Mesendoderm (in vitro differentiated cells): ENCODE results near the gene GSG1L2.

ENCODE experiments used
- DNase-seq: peaks from one replicate; pipeline ENCODE4 v3.0.0; 2013
- H2AK5ac ChIP-seq: 2 replicates; pipeline ENCODE4 v1.6.1; 2013; ENCODE audit warnings: low read length, inconsistent platforms
- H2BK120ac ChIP-seq: 2 replicates; pipeline ENCODE4 v1.6.1; 2013; ENCODE audit warnings: low read depth, mild to moderate bottlenecking, low read length, moderate library complexity, mixed read lengths
- H2BK15ac ChIP-seq: replicated peaks from 2 replicates; pipeline ENCODE4 v1.6.1; 2013; ENCODE audit warnings: low read depth, mild to moderate bottlenecking, moderate library complexity
- H2BK5ac ChIP-seq: 2 replicates; pipeline ENCODE4 v1.6.1; 2013; ENCODE audit warnings: low read length, inconsistent platforms
- H3K18ac ChIP-seq: 2 replicates; pipeline ENCODE4 v1.6.1; 2013; ENCODE audit warnings: mild to moderate bottlenecking, low read length, mixed read lengths
- H3K23ac ChIP-seq: one replicate; pipeline ENCODE4 v1.6.1; 2013; ENCODE audit warnings: low read length
- H3K27ac ChIP-seq: 2 replicates; pipeline ENCODE4 v1.5.1; 2013; ENCODE audit warnings: low read depth, mild to moderate bottlenecking, inconsistent platforms, low read length, moderate library complexity
- H3K27me3 ChIP-seq: 2 replicates; pipeline ENCODE4 v1.6.1; 2013; ENCODE audit warnings: low read length, control low read depth, mild to moderate bottlenecking, inconsistent platforms; ENCODE audit not compliant: insufficient read depth, poor library complexity
- H3K36me3 ChIP-seq: 2 replicates; pipeline ENCODE4 v1.6.1; 2013; ENCODE audit warnings: low read length, inconsistent platforms; ENCODE audit not compliant: control insufficient read depth, insufficient read depth
- H3K4ac ChIP-seq: one replicate; pipeline ENCODE4 v1.6.1; 2013; ENCODE audit warnings: low read depth, mild to moderate bottlenecking, low read length, moderate library complexity
- H3K4me1 ChIP-seq: 2 replicates; pipeline ENCODE4 v1.6.1; 2013; ENCODE audit warnings: low read depth, low read length, inconsistent platforms; ENCODE audit not compliant: control insufficient read depth
- H3K4me2 ChIP-seq: 2 replicates; pipeline ENCODE4 v1.6.1; 2013; ENCODE audit warnings: low read length
- H3K4me3 ChIP-seq: 2 replicates; pipeline ENCODE4 v1.5.1; 2013; ENCODE audit warnings: mild to moderate bottlenecking, low read length
- H3K56ac ChIP-seq: one replicate; pipeline ENCODE4 v1.6.1; 2013; ENCODE audit warnings: low read length
- H3K79me1 ChIP-seq: 2 replicates; pipeline ENCODE4 v1.6.1; 2013; ENCODE audit warnings: low read length, inconsistent platforms
- H3K79me2 ChIP-seq: 2 replicates; pipeline ENCODE4 v1.6.1; 2013; ENCODE audit warnings: mild to moderate bottlenecking, low read length; ENCODE audit not compliant: control insufficient read depth, insufficient read depth
- H3K9ac ChIP-seq: 2 replicates; pipeline ENCODE4 v1.6.1; 2013; ENCODE audit warnings: low read length, inconsistent platforms
- H4K5ac ChIP-seq: one replicate; pipeline ENCODE4 v1.6.1; 2013; ENCODE audit warnings: low read length
- H4K8ac ChIP-seq: one replicate; pipeline ENCODE4 v1.6.1; 2013; ENCODE audit warnings: low read depth, mild to moderate bottlenecking, control low read depth, low read length, moderate library complexity
- WGBS: extraction: QIAGEN DNeasy Blood & Tissue Kit; methylation state at CpG from one replicate; pipeline ENCODE4 v1.1.7; 2013; ENCODE audit warnings: low lambda C conversion rate, missing lambda C conversion rate; ENCODE audit not compliant: insufficient coverage; ENCODE audit errors: extremely low coverage; 5-methylcytosine and 5-hydroxymethylcytosine counted together

The GSG1L2 gene

DNA sequence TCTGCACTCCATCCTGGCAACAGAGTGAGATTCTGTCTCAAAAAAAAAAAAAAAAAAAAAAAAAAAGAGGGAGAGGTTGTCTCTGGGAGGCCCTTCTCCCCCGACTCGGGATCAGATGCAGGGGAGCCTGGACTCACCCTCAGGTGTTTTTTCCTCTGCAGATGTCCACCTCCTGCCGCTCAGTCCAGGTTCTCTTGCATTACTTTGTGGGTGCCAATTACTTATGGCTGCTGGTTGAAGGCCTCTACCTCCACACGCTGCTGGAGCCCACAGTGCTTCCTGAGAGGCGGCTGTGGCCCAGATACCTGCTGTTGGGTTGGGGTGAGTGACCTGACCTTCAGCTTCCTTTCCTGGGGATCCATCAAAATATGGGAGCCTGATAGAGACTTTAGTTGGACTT, 37.9 kb upstream of the GSG1L2 start:
- Histone ChIP-seq H3K36me3 (no peaks in the 10 kb centered on the region), H3K79me2 (no peaks in the 10 kb centered on the region), H4K8ac (no peak overlapping the region), H3K23ac (no peak overlapping the region), H3K56ac (no peak overlapping the region), H3K4ac (no peak overlapping the region), H3K9ac (no peak overlapping the region), H3K4me3 (no peak overlapping the region), H4K5ac (no peak overlapping the region), H3K18ac (no peak overlapping the region), H2AK5ac (no peak overlapping the region), H2BK120ac (no peak overlapping the region), H3K4me1 (no peaks in the 10 kb centered on the region), H2BK15ac (no peak overlapping the region), H3K27me3 (no peaks in the 10 kb centered on the region), H2BK5ac (no peak overlapping the region), H3K4me2 (no peak overlapping the region), H3K79me1 (no peaks in the 10 kb centered on the region), H3K27ac (no peak overlapping the region)
- no peak for DNase-seq
- WGBS, result no CpG with 5 or more reads among the region's 5 CpGs

- Histone ChIP-seq H2AK5ac (no peak overlapping the region), H3K79me2 (no peaks in the 10 kb centered on the region), H3K9ac (no peak overlapping the region), H3K4me3 (no peak overlapping the region), H3K36me3 (no peaks in the 10 kb centered on the region), H4K8ac (no peak overlapping the region), H2BK120ac (no peak overlapping the region), H3K23ac (no peak overlapping the region), H2BK5ac (no peak overlapping the region), H4K5ac (no peak overlapping the region), H3K56ac (no peak overlapping the region), H3K18ac (no peak overlapping the region), H3K27me3 (no peaks in the 10 kb centered on the region), H3K4me2 (no peak overlapping the region), H3K79me1 (no peaks in the 10 kb centered on the region), H3K4ac (no peak overlapping the region), H3K4me1 (no peaks in the 10 kb centered on the region), H3K27ac (no peak overlapping the region), H2BK15ac (no peak overlapping the region)
- DNase-seq, result no peak
- WGBS, result no CpG with 5 or more reads among the region's 4 CpGs
These were observed 33.2 kb upstream of the GSG1L2 start for GRCh38 chr17:9855036-9855435.

DNA sequence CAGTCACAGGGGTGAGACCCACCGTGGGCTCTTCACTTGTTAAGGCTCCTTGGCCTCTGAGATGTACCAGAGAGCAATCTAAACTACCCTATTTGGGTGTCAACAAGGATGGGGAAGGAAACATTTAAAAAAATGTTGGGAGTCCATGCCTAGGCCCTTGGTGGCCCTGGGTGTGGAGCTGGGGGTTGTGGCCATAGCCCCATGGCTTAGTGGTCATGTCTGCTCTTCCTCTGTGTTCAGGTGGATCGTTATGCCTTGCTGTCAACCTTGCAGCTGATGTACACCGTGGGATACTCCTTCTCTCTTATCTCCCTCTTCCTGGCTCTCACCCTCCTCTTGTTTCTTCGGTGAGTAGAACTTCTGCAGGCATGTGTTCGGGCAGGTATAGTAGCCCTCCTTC, 32.4 kb upstream of the GSG1L2 start:
- Histone ChIP-seq H3K27ac (no peak overlapping the region), H2BK5ac (no peak overlapping the region), H3K4me1 (no peaks in the 10 kb centered on the region), H4K8ac (no peak overlapping the region), H2AK5ac (no peak overlapping the region), H3K9ac (no peak overlapping the region), H2BK15ac (no peak overlapping the region), H3K27me3 (no peaks in the 10 kb centered on the region), H3K79me2 (no peaks in the 10 kb centered on the region), H3K56ac (no peak overlapping the region), H3K4me2 (no peak overlapping the region), H3K4ac (no peak overlapping the region), H3K18ac (no peak overlapping the region), H3K36me3 (no peaks in the 10 kb centered on the region), H3K4me3 (no peak overlapping the region), H2BK120ac (no peak overlapping the region), H3K79me1 (no peaks in the 10 kb centered on the region), H3K23ac (no peak overlapping the region), H4K5ac (no peak overlapping the region)
- WGBS, result no CpG with 5 or more reads among the region's 5 CpGs
- DNase-seq, result no peak

DNA sequence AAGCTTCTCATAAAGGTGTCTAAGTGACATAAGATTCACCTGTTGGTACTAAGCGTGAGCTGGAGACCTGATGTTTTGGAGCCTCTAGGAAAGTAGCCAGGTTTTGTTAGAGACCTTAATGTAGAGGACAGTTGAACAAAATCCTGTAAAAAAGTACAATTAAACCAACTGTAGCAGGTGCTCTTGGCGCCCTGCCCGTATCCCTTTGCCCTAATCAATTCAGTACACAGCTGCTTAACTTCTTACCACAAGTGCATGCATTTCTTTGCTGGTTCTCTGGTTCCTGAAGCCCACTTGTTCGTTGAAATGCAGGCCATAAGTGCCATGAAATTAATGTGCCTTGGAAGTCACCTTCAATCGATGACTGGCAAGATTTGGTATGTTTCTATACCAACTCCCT, 28.3 kb upstream of the GSG1L2 start:
- Histone ChIP-seq H2BK120ac (no peak overlapping the region), H4K8ac (no peak overlapping the region), H3K9ac (no peak overlapping the region), H3K4ac (no peak overlapping the region), H4K5ac (no peak overlapping the region), H3K23ac (no peak overlapping the region), H2AK5ac (no peak overlapping the region), H2BK5ac (no peak overlapping the region), H3K79me1 (no peaks in the 10 kb centered on the region), H3K4me1 (no peaks in the 10 kb centered on the region), H3K27ac (no peak overlapping the region), H3K4me2 (no peak overlapping the region), H3K18ac (no peak overlapping the region), H3K56ac (no peak overlapping the region), H3K36me3 (no peaks in the 10 kb centered on the region), H3K4me3 (no peak overlapping the region), H3K27me3 (no peaks in the 10 kb centered on the region), H3K79me2 (no peaks in the 10 kb centered on the region), H2BK15ac (no peak overlapping the region)
- no peak for DNase-seq
- no CpG with 5 or more reads among the region's 5 CpGs for WGBS

DNA sequence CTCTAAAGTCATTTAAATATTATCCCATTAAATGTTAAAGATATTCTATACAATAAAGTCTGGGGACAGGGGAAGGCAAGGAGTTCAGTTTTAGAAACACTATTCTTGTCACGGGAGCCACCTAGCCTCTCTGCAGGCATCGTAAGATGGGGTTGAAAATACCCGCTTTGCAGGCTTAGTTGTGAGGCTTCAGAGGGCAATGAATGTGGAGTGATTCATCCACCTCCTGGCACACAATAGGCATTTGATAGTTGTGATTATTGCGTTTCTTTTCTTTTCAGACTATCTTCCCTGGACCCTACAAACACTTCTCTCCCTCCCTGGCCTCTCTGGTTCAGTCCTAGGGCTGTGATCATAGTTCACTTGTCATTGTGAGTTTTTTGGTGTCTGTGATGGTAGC, 23.4 kb upstream of the GSG1L2 start:
- no peak overlapping the region for H2AK5ac ChIP-seq
- no CpG with 5 or more reads among the region's 4 CpGs for WGBS
- H3K79me1 ChIP-seq, result no peaks in the 10 kb centered on the region
- no peak overlapping the region for H3K23ac ChIP-seq
- no peak overlapping the region for H2BK120ac ChIP-seq
- H3K4me1 ChIP-seq, result no peaks in the 10 kb centered on the region
- H4K5ac ChIP-seq, result no peak overlapping the region
- no peak for DNase-seq
- no peak overlapping the region for H2BK15ac ChIP-seq
- H3K27ac ChIP-seq, result no peak overlapping the region
- no peaks in the 10 kb centered on the region for H3K27me3 ChIP-seq
- no peak overlapping the region for H3K56ac ChIP-seq
- no peak overlapping the region for H3K4me2 ChIP-seq
- no peak overlapping the region for H3K18ac ChIP-seq
- no peak overlapping the region for H2BK5ac ChIP-seq
- no peaks in the 10 kb centered on the region for H3K36me3 ChIP-seq
- no peaks in the 10 kb centered on the region for H3K79me2 ChIP-seq
- H4K8ac ChIP-seq, result no peak overlapping the region
- H3K4ac ChIP-seq, result no peak overlapping the region
- no peak overlapping the region for H3K4me3 ChIP-seq
- H3K9ac ChIP-seq, result no peak overlapping the region

DNA sequence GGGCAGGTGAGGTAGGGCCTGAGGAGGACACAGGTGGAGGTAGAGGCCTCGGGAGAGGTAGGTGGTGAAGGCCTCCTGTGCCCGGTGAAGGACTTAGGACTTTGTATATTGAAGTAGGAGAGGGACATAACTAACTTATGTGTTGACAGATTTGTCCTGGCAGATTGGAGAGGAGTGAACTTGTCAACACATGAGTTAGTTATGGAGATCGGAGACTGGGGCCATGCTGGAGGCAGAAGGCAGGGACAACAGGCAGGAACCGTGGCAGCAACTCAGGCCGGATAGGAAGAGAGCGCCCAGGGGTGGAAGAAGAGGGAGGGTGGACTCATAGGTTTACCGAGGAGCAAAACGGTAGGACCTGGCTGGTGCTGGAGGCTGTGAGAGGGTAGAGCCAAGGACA, 22.3 kb upstream of the GSG1L2 start:
- Histone ChIP-seq H3K23ac (no peak overlapping the region), H3K4me2 (no peak overlapping the region), H3K27ac (no peak overlapping the region), H3K9ac (no peak overlapping the region), H3K56ac (no peak overlapping the region), H4K8ac (no peak overlapping the region), H3K4ac (no peak overlapping the region), H3K79me1 (no peaks in the 10 kb centered on the region), H3K27me3 (no peaks in the 10 kb centered on the region), H3K79me2 (no peaks in the 10 kb centered on the region), H2BK5ac (no peak overlapping the region), H3K18ac (no peak overlapping the region), H3K36me3 (no peaks in the 10 kb centered on the region), H2BK120ac (no peak overlapping the region), H2AK5ac (no peak overlapping the region), H2BK15ac (no peak overlapping the region), H3K4me3 (no peak overlapping the region), H4K5ac (no peak overlapping the region), H3K4me1 (no peaks in the 10 kb centered on the region)
- no peak for DNase-seq
- no CpG with 5 or more reads among the region's 8 CpGs for WGBS
